LNCaP clone FGC (cell line): ENCODE measurements around the gene RLBP1.

Experiments
- DNase-seq: peaks from one replicate; pipeline ENCODE4 v3.0.0-alpha.2; 2011; ENCODE audit warnings: low read depth
- H3K4me3 ChIP-seq: 2 replicates; pipeline ENCODE4 v1.5.1; 2011; ENCODE audit warnings: mild to moderate bottlenecking, low read depth, low read length, control low read depth
- CTCF ChIP-seq: IDR thresholded peaks from 2 replicates; pipeline ENCODE4 v1.5.1; 2012; ENCODE audit warnings: mild to moderate bottlenecking; ENCODE audit not compliant: control insufficient read depth, insufficient read depth; ENCODE audit errors: extremely low read depth

Gene RLBP1

GRCh38 chr15:89178307-89178977 is 42.9 kb downstream of the RLBP1 start:
- no peak overlapping the region for H3K4me3 ChIP-seq
- TF ChIP-seq CTCF: no peak
- no peak for DNase-seq

- peak; percentile 95 for TF ChIP-seq CTCF
- DNase-seq: no peak
- H3K4me3 ChIP-seq: no peak overlapping the region
Measured at GRCh38 chr15:89177633-89178306, 43.6 kb downstream of the RLBP1 start.

- no peak for DNase-seq
- no peak overlapping the region for H3K4me3 ChIP-seq
- TF ChIP-seq CTCF: no peak
Measured at GRCh38 chr15:89177116-89177515, 44.3 kb downstream of the RLBP1 start.

- no peak for TF ChIP-seq CTCF
- H3K4me3 ChIP-seq: no peak overlapping the region
- no peak for DNase-seq
Measured at GRCh38 chr15:89175617-89176191, 45.7 kb downstream of the RLBP1 start.

GRCh38 chr15:89174476-89174875 is 46.9 kb downstream of the RLBP1 start:
- no peak for TF ChIP-seq CTCF
- H3K4me3 ChIP-seq: no peak overlapping the region
- DNase-seq: peak; percentile 83

GRCh38 chr15:89172921-89173320 is 48.5 kb downstream of the RLBP1 start:
- no peak for DNase-seq
- no peak overlapping the region for H3K4me3 ChIP-seq
- TF ChIP-seq CTCF: no peak
